ENCODE measurements around the gene LMLN.
"Not testable (repeated sequence)": the region's sequence is repeated elsewhere in the genome, so short reads cannot be mapped to it uniquely, and the experiment has no call there.

The LMLN gene

DNA sequence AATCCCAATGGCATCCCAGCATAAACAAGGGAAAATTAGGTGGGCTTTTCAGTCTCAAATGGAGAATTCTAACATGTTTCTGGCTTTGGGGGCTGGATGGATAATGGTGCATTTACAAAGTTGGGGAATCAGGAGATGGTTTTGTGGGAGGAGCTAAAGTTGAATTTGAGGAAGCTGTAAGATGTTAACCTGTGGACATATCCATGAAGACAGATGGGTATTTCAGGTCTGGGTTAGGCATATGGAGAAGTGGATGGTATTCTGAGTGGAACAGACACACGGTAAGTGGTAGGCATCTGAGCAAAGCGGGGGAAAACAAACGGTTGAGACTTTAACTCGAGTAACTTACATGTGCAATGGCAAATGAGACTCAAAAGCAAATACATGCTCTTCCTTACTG, 1.7 kb upstream of the LMLN start:
- no peak for DNase-seq

DNA sequence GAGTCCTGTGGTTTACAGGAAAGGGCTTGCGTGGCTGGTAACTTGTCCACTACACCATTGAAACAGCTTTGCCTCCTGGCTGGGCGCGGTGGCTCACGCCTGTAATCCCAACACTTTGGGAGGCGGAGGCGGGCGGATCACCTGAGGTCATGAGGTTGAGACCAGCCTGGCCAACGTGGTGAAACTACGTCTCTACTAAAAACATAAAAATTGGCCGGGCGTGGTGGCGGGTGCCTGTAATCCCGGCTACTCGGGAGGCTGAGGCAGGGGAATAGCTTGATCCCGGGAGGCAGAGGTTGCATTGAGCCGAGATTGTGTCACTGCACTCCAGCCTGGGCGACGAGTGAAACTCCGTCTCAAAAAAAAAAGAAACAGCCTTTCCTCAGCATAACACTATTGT, 1.2 kb upstream of the LMLN start:
- not testable (repeated sequence) for DNase-seq

DNA sequence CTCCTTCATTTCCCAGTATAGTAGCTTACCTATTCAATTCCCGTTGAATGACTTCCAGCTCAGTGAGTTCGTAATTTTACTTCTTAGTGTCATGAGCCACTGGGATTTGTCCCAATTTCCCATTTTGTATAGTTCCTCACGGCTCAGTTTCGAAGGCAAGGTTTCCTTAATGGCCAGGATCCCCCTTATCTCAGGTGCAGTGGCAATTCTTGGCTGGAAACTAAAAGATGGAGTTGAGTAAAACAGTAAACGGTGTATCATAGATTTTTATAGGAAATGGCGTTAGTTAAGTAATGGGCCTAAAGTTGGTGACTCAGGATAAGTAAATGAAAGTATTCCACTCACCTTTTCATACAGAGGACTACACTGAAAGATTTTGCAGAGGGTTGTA, 522 bp upstream of the LMLN start:
- no peak for DNase-seq

DNA sequence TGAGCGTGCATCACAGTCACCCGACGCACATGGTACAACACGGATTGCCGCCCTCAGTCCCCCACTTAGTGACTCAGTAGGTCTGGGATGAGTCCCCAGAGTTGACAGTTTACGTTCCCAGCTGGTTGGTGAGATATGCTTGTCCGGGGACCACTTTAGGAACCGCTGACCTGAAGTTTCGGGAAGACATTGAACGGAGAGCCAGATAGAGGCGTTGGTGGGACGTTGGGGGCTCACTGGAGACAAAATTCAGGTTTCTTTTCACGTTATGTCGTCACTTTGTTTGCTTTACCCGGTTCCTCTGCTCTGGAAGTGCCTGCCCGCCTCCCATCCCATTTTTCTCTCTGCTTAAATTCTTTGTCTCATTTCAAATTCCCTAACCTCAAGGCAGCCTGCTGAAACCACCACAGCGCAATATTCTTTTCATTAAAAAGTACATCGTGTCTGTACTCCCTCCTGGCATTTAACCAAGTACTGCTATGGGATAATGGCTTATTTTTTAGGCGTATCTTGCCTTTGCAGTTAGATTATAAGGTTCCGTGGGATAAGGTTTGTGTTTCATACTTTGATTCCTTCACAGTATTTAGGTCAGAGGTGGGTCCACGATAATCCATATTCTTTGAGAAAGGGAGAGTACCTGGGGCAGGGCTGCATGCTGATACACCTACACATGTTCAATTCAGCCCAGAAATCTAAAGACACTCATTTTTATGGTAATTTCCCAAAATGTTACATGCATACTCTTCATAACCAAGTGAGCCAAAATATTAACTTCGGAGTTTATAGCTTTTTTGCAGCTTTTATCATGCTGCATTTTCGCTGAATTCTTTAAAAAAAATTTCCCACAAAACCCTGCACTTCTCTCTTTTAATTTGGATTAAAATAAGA, 921 bp downstream of the LMLN start:
- no peak for DNase-seq

DNA sequence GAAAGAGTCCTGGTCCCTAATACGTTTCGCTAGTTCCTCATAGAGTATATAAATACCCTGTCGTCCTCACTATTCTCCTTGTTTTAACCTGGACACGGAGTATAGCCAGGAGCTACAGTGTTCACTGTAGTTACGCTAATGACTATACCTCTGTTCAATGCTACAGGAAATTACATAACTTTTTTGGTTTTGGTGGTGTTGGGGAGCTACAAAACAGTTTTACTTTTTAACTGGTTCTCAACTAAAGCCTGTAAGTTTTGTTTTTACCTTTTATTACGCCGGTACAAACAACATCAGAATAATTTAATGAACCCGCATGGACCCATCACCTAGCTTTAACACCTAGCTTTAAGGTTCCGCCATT, 1.5 kb downstream of the LMLN start:
- DNase-seq, result no peak

DNA sequence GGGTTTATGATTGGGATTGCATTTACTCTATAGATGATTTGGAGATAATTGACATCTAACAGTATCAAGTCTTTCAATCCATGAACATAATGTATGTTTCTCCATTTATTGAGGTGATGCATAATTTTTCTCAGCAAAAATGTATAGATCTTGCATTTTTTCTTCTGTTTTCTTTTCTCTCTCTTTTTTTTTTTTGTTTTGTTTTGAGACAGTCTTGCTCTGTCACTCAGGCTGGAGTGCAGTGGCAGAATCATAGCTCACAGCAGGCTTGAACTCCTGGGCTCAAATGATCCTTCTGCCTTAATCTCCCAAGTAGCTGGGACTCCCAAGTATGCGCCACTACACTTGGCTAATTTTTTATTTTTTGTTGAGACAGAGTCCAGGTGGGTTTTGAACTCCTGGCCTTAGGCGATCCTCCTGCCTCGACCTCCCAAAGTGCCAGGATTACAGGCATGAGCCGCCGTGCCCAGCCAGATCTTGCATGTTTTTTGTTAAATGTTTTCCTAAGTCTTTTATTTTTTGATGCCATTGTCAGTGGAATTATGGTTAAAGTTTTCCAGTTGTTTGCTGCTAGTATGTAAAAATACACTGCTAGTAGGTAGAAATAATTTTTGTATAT, 3.1 kb downstream of the LMLN start:
- no peak for DNase-seq

DNA sequence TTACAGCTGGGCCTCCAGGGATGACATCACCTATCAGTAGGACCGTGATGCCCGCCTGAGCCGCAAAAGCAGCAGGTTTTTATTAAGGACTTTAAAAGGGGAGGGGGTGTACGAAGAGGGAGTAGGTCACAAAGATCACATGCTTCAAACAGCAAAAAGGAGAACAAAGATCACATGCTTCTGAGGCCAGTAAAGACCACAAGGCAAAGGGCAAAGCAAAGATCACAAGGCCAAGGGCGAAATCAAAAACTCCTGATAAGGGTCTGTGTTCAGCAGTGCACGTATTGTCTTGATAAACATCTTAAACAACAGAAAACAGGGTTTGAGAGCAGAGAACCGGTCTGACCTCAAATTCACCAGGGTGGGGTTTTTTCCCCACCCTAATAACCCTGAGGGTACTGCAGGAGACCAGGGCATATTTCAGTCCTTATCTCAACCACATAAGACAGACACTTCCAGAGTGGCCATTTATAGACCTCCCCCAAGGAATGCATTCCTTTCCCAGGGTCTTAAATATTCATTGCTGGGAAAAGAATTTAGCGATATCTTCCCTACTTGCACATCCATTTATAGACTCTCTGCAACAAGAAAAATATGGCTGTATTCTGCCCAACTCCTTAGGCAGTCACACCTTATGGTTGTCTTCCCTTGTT, 7.4 kb downstream of the LMLN start:
- not testable (repeated sequence) for DNase-seq

DNA sequence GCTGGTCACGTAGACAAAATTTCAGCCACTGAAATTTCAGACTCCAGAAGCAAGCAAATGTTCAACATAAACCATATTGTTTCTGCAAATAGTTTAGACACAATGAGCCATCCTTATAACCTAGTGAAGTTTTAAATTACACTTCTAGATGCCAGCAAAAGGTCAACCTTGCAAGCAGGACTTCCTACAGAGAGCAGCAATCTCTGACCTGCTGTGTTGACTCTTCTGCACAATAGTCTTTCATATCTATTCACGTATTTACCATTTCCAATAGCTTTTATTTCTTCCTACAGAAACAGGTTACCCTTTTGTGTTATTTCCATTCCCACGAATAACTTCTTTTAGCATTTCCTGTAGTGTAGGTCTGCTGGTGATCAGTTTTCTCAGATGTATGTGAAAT, 10.6 kb downstream of the LMLN start:
- no peak for DNase-seq

DNA sequence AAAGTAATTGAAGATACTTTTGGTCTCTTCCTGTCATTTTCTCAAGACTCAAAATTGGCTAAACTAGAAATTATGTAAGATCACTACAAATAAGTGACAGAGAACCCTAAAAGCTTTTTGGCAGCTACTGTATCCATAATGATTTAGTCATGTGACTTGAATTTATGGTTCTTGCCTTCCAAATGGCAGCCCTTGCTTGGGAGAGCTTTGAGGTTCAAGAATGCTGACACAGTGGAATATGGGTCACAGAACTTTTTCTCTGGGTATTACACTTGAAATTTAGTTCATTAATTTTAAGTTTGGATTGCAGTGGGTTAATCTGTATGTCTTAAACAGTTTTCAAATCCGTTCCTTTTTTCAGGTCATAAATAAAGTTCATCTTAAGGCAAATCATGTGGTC, 14.0 kb downstream of the LMLN start:
- DNase-seq, result no peak

DNA sequence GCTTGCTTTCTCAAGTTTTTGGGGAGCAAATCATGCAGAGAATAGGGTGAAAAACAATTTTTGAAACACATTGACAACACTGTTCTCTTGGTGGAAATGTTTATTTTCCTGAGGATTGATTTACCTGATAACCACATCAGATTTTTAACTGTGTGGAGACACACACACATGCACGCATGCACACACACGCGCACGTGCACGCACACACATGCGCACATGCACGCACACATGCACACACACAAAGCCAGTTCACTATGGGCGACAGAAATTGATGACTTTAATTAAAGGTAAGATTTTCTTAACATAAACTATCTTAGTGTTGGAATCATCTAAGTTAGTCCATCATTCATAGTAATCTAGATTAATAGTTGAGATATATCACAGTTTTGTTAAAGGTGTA, 15.3 kb downstream of the LMLN start:
- no peak for DNase-seq

DNA sequence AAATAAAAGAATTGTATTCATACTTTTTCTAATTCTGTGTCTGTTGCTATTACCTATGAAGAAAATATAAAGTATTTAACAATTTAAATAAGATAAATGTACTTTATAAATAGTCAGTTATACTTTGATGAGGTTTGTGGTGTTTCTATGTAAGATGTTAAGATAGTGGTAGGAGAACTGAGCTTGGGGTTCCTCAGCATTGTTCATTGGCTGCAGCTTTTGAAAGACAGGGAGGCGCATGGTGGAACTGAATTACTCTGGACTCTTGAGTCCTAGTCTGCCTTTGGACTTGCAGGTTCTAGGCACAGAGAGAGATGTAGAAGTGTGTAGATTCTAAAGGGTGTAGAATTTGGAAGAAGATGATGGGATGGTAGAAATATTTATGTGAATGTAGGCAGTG, 23.1 kb downstream of the LMLN start:
- DNase-seq, result no peak

DNA sequence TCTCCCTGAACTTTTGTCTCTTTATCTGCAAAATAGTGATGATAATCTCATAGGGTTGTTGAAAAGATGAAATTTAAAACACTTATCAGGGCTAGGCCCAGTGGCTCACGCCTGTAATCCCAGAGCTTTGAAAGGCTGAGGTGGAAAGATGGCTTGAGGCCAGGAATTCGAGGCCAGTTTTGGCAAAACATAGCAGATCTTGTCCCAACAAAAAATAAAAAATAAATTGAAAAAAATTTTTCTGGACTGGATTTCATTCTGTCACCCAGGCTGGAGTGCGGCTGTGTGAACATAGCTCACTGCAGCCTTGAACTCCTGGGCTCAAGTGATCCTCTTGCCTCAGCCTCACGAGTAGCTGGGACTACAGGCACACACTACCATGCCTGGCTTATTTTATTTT, 29.6 kb downstream of the LMLN start:
- DNase-seq, result no peak

DNA sequence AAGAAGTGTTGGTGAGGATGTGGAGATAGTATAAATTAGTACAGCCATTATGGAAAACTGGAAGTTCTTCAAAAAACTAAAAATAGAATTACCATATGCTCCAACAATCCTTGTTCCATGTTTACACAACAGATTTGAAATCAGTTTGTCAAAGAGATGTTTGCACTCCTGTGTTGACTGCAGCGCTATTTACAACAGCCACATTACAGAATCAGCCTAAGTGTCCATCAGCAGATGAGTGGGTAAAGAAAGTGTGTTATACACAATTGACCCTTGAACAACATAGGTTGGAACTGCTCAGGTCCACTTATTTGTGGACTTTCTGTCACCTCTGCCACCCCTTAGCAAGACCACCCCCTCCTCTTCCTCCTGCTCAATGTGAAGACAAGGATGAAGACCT, 34.7 kb downstream of the LMLN start:
- DNase-seq, result no peak

DNA sequence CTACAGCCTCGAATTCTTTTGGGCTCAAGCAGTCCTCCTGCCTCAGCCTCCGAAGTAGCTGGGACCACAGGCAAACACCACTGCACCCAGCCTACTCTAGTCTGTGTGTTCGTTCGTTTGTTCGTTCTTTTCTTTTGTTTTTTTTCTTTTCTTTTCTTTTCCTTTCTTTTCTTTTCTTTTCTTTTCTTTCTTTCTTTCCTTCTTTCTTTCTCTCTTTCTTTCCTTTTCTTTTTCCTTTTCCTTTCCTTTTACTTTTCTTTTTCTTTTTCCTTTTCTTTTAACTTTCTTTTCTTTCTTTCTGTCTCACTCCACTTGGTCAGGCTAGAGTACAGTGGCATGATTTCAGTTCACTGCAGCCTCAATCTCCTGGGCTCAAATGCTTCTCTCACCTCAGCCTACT, 36.8 kb downstream of the LMLN start:
- no peak for DNase-seq

DNA sequence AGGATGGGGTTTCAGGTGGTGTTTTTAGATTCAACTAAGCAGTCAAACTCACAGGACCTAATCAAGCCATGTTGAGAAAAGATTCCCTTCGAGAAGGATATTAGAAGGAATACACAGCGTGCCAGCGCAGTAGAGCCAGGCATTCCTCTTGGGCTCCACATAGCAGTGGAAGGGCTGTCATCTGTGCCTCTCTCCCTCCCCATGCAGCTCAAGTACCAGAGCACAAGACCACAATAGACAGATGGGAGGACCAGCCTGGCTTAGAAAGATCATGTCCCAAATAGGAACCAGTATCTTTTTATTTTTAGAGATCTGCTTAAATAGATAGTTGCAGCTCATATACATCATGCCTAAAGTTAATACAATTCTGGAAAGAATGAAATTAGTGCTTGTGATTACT, 37.9 kb downstream of the LMLN start:
- no peak for DNase-seq

DNA sequence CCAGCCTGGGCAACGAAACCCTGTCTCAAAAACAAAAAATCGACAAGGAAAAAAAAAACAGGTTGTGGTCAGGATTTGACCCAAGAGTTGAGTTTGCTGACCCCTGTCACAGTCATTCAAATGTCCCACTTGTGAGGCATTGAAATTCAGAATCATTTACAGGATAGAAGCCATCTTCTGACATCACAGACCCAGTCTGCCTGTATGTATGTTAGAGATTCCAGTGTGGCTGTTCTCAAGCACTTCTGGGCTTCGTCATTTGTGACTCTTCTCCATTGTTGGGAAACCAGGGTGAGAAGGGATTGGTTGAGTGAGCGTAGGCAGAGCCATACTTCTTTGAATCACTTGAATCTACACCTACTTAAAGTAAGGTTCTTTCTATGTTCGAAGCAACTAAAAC, 57.1 kb downstream of the LMLN start:
- no peak for DNase-seq

DNA sequence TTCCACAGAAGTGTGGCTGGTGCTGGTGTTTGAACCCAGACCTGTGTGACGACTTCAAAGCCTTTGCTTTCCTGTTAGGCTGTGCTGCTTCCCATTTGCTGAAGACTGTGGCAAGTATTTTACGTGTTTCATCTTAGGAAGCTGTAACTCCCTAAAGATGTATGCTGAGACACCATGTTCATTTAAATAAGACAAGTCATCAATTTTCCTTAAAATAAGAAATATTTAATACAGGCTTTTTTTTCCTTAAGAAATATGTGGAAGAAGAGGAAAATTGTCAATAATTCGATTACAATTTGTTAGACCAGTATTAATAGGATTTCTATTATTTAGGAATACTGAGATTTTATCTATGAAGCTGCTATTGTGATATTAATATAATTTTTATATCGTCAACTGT, 58.4 kb downstream of the LMLN start:
- no peak for DNase-seq

DNA sequence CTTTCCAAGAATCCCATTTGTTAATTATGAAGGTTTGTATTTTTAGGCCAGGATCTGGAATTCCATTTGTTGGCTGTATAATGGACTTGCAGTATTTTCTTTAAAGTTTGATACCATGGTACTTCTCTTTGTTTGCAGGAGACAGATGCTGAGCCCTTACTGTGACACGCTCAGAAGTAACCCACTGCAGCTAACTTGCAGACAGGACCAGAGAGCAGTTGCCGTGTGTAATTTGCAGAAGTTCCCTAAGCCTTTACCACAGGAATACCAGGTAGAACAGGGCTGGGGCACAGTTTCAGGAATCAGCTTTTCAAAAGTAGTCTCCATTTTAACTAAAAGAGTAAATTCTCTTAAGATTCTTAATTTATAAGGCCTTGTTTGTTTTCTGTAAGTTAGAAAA, 59.1 kb downstream of the LMLN start:
- DNase-seq, result no peak

DNA sequence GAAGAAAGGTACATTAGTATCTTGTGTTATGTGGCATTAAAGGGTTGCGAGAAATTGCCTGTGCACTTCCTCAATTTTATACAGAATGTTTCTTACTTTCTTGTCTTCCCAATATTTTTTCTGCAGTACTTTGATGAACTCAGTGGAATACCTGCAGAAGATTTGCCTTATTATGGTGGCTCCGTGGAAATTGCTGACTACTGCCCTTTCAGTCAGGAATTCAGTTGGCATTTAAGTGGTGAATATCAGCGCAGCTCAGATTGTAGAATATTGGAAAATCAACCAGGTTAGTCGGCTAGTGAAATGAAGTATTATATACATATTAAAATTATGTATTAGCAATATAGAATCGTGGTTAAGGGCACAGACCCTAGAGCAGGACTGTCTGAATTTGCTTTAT, 61.3 kb downstream of the LMLN start:
- no peak for DNase-seq

DNA sequence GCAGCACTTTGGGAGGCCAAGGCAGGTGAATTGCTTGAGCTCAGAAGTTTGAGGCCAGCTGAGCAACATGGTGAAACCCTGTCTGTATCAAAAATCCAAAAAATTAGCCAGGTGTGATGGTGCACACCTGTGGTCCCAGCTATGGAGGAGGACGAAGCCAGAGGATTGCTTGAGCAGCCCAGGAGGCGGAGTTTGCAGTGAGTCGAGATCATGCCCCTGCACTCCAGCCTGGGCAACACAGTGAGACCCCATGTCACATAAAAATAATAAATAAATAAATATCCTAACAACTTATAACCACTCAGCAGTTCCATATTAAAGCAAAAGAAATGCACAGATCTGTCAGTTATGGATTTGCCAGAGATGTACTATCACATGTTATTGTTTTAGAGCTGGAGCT, 62.6 kb downstream of the LMLN start:
- no peak for DNase-seq

DNA sequence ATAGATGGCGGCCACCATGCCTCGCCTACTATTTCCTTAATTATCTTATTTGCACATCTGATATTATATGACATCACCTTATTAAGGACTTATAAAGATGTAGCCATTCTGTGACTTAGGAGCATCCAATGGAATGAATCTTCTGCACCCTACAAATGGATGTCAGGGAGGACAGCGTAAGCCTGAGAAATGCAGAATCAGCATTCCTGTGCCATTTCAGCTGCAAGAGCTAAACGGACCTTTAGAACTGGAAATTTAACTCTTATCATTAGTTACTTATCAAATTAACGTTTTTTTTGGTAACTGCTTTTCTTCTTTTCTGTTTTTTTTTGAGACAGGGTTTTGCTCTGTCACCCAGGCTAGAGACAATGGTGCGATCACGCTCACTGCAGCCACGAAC, 65.6 kb downstream of the LMLN start:
- DNase-seq, result no peak

DNA sequence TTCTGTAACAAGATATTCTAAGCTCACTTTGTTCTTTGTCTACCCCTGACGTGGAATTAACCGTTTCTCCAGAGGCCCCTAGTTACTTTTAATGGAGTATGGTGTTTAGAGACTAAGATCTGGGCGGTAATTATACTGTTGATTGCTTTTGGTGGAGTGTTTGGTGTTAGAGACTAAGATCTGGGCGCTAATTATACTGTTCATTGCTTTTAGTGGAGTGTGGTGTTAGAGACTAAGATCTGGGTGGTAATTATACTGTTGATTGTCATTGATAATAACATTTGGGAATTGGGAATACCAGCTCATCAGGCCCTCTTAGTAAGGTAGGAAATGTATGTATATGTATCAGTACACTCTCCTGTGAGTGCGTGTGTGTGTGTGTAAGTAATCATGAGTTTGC, 66.6 kb downstream of the LMLN start:
- no peak for DNase-seq

DNA sequence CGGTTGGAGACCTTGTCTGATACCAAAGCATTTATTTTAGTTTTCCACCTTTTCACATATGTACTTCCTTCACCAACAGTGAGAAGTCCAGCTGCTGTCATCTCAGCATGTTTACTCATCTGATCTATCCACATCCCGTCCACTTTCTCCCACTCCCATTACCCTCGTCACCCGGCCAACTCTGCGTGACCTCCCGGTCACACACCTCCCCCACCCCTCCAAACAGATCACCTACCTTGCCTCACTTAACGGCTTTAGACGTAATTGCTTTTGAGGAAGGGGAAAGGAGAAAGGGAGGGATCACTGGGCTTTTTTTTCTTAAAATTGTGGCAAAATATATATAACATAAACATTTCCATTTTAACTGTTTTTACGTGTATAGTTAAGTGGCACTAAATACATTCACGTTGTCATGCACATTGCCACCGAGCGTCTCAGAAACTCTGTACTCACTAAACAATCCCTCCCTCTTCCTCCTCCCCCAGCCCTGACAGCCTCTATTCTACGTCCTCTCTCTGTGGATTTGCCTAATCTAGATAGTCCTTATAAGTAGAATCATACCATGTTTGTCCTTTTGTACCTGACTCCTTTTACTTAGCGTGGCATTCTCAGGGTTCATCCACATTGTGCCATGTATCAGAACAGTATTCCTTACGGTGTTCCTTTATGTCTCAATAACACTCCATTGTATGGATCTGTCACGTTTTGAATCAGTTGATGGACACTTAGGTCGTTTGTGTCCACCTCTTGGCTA, 67.2 kb downstream of the LMLN start:
- no peak for DNase-seq

Data from RPMI8226 (cell line).